Stimulated activated CD4-positive, alpha-beta T cell treated with anti-CD3 and anti-CD28 coated beads, Interleukin-4, amount 100 ng/mL, for 48 hours (primary cell): ENCODE measurements around the gene GMFB.

ENCODE experiments used
- DNase-seq, 2 donors: peaks; one replicate each; pipeline ENCODE4 v3.0.0-alpha.2; 2020; ENCODE audit warnings: low read depth in 2 of 2

Gene GMFB

GRCh38 chr14:54490445-54491175, 1.8 kb upstream of the GMFB start:
- no peak for DNase-seq

DNA sequence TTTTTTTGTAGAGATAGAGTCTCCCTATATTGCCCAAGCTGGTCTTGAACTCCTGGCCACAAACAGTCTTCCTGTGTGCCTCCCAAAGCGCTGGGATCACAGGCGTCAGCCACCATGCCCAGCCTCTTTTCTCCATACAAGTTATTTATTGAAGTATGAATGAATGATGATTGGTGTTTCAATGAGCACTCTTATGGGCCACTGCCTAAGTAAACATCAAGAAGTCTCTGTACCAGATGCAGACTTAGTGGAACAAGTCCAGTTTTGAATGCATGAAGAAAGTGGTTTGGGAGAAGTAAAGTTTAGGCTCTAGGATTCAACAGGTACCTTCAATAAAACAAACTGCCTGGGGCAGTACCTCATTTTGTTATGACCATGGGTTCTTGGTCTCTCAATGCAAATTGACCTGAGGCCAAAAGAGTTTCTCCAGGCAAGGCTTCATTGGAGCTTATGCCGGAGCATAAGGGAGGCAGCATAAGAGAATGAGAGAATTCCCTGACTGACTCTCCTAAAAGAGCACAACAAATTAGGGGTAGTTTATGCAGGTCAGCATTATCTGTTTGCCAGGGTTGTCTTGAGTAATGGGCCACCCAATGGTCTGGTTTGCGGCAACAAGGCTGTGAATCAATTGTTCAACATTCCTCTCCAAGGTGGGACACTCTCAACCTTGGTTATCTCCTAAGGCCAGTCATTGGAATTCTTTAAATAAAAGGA, 1.1 kb upstream of the GMFB start:
- DNase-seq = no peak

DNA sequence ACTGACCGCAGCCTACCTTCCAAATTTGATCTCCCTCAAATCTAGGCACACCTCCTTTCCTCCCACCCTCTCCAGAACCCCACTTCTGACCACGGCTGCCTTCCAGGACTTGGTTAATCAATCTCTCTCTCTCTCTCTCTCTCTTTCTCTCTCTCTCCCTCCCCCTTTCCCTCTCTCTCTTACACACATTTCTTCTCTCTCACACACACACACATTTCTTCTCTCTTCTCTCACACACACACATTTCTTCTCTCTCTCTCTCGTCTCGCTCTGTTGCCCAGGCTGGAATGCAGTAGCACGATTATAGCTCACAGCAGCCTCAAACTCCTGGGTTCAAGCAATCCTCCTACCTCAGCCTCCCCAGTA, 521 bp upstream of the GMFB start:
- DNase-seq = no peak

GRCh38 chr14:54488318-54488645, 498 bp downstream of the GMFB start:
- DNase-seq = no peak

GRCh38 chr14:54487771-54488170, 1.0 kb downstream of the GMFB start:
- DNase-seq = no peak

GRCh38 chr14:54486685-54487084, 2.1 kb downstream of the GMFB start:
- DNase-seq = no peak

DNA sequence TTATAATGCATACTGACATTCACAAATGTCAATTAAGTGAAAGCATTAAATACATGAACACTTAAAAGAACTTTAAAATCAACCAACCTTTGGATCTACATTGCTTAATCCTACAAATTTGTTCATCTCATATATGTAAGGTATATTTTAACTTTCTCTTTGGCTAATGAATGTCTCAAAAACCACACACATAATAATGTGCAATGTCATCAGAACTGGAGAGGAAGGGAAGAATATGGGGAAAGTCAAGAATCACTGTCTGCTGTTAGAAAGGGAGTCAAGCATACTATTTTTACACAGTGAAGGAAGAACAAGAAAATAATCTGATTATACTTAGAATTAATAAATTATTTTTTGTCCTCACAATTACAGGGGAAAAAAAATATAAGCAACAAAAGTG, 4.9 kb downstream of the GMFB start:
- no peak for DNase-seq

- DNase-seq = no peak
These were observed 5.6 kb downstream of the GMFB start for GRCh38 chr14:54483073-54483745.

- DNase-seq = no peak
These were observed 7.1 kb downstream of the GMFB start for GRCh38 chr14:54481695-54482094.

DNA sequence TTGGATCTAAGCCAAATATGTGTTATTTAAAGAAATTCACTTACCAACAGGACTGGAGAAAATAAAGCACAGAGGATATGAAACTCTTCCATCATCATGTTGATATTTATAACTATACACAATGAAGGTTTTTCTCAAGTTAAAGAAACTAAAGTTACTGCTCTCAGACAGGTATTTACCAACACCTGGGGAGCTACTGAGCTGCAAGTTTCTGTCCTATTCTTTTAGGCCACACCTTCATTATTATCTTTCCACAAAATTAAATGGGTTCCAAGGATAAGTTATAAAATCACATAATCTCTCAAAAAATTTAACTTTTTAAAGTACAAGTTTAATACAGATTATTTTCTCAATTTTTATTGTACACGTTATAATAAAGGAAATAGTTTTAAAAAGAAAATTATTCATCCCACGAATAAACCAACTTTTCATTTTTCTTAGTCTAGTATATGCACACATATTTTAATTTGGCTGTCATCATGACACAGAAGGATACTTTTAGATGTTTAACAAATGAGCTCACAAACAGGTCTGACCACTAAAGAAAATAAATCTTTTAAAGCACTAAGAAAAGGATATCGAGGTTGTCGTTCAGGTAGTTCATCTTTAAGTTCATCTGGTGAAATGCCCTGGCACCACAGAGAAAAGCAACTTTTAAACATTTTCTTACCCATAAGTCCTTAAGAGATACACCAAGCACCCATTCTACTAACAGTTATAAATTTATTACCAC, 7.8 kb downstream of the GMFB start:
- DNase-seq = no peak

GRCh38 chr14:54478636-54479215, 10.1 kb downstream of the GMFB start:
- no peak for DNase-seq

- no peak for DNase-seq
These were observed 12.9 kb downstream of the GMFB start for GRCh38 chr14:54475911-54476310.

GRCh38 chr14:54475187-54475899, 13.4 kb downstream of the GMFB start:
- no peak for DNase-seq

DNA sequence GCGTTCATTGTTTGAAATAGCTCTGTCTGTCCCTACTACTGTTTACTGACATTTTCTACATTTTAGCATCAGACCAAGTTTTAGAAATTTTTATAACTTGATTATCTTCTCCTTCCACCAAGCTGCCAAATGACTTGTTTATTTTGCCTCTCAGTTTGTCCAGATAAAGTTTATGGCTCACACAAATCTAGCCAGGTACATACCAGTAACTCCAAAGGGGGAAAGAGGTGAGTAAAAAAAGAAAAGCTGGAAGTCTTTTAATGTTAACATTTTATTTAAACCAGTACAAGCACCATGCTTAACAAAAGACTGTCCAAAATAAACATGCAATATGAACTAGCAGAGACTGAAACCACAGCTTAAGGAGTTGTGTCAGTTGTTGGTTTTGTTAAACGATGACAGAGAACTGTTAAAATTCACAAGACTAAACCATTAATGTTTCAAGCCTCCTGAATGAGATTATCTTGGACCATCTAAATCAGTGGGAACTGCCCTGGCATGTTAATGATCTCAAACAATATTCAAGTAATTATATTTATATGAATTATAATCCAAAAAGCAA, 14.5 kb downstream of the GMFB start:
- no peak for DNase-seq

- no peak for DNase-seq
These were observed 16.5 kb downstream of the GMFB start for GRCh38 chr14:54472315-54472714.

DNA sequence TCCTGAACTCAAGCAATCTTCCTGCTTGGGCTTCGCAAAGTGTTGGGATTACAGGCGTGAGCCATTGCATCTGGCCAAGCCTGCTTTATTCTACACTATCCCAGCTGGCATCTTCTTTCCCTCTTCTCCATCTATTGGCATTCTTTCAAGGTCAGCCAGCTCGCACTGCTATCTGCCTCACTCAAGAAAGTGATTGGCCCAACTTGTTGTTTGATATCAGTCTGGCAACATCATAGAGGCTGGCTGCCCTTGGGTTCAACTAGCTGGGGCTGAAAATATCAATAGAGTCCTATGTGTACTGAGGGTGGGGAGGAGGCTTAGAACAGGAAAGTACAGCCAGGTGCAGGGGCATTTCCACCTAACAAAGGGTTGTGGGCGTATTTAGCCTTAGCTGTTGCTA, 17.1 kb downstream of the GMFB start:
- DNase-seq = no peak

DNA sequence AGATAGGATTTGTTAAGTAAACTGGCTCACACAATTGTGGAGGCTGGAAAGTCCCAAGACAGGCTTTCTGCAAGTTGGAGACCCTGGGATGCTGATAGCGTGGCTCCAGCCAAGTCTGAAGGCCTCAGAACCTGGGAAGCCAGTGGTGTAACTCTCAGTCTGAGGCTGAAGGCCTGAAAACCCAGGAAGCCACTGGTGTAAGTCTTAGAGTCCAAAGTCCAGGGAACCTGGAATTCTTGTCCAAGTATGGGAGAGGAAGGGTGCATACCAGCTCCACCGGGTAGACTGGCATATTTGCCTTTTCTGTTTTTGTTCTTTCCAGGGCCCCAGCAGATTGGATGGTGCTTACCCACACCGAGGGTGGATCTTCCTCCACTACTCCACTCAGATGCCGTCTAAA, 18.1 kb downstream of the GMFB start:
- no peak for DNase-seq

GRCh38 chr14:54467280-54467679, 21.5 kb downstream of the GMFB start:
- no peak for DNase-seq

GRCh38 chr14:54465654-54466053, 23.1 kb downstream of the GMFB start:
- DNase-seq = no peak

DNA sequence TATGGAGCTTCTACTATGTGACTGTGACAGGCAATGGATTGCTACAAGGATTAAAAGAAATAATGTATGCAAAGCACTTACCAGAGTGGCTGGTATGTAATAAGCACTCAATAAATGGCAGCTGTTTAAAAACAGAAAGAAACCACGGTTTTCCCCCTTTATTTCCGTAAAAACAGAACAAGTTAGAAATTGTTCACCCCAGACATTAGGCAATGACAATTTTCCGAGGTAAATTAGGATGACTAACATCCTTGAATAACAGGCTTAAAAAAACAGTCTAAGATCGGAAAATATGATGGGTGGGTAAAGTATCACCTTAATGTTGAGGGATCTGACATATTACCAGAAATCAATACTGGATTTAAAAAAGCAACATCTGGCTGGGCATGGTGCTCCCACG, 26.7 kb downstream of the GMFB start:
- no peak for DNase-seq

GRCh38 chr14:54459106-54459505, 29.7 kb downstream of the GMFB start:
- DNase-seq = no peak
